ENCODE measurements around the gene ASTN1.

The ASTN1 gene

GRCh38 chr1:176931526-176931925, 233.0 kb downstream of the ASTN1 start:
- TF ChIP-seq, protein P1, sequence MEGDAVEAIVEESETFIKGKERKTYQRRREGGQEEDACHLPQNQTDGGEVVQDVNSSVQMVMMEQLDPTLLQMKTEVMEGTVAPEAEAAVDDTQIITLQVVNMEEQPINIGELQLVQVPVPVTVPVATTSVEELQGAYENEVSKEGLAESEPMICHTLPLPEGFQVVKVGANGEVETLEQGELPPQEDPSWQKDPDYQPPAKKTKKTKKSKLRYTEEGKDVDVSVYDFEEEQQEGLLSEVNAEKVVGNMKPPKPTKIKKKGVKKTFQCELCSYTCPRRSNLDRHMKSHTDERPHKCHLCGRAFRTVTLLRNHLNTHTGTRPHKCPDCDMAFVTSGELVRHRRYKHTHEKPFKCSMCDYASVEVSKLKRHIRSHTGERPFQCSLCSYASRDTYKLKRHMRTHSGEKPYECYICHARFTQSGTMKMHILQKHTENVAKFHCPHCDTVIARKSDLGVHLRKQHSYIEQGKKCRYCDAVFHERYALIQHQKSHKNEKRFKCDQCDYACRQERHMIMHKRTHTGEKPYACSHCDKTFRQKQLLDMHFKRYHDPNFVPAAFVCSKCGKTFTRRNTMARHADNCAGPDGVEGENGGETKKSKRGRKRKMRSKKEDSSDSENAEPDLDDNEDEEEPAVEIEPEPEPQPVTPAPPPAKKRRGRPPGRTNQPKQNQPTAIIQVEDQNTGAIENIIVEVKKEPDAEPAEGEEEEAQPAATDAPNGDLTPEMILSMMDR (IDR thresholded peaks at IDR 0.05; ENCODE audit: low read depth, low read length) = no peak
- no peak overlapping the region for H3K4me3 ChIP-seq (ENCODE audit: low read depth, low read length)
- DNase-seq (ENCODE audit: low read depth, low spot score) = no peak
- in situ Hi-C loops (cut with HindIII; ENCODE audit: low sequenced_read_pairs) = no loop called here

DNA sequence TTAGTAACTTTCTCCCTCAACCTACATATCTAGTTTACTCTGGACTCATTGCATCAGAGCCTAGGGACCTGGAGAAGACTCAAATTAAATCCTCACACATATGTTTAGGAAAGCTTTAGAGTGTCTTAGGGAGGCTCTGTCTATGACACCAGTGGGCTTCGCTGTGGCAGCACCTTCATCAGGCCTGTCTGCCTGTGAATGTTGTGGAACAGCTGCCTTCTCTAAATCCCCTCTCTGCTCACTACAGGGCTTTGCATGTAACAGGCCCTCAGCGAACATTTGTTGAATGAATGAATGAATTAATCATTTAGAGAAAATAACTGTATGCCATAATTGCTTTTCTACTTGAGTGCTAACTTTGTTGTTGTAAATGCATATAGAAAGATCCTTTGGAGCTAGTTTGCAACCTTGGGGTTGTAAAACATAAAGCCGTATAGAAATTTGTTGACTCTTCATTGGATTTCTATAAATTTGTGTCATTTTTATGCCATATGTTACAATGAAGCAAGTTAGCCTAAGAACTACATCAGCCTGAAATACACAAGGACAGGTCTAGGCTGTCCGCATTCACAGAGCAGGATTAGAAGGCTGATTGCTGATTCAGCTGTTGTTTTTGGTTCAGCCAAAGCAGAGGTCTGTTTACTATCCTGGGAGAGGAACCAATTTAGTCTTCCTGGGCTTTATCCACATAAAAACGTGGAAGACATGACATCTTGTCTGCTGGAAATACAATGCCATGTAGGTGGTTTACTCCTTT, 238.0 kb downstream of the ASTN1 start:
- TF ChIP-seq, protein P1 (IDR thresholded peaks at IDR 0.05; ENCODE audit: low read depth, low read length) = no peak
- no peak for DNase-seq (ENCODE audit: low read depth, low spot score)
- no peak overlapping the region for H3K4me3 ChIP-seq (ENCODE audit: low read depth, low read length)
- in situ Hi-C loops (cut with HindIII; ENCODE audit: low sequenced_read_pairs) = no loop called here

DNA sequence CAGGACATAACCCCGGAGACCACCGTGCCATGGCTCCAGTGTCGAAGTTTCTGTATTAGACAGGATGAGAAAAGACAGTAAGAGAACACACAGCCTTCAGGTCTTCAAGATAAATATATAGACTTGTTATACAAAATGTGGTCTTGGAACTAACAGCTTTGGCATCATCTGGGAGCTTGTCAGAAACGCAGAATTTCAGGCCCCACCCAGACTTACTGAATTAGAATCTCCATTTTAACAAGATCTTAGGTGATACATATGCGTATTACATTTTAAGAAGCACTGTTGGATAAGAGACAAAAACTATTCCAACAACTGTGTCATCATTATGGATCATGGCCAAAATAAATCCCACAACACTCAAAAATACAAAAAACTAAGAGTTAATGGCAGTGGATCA, 239.3 kb downstream of the ASTN1 start:
- no peak overlapping the region for H3K4me3 ChIP-seq (ENCODE audit: low read depth, low read length)
- TF ChIP-seq, protein P1 (IDR thresholded peaks at IDR 0.05; ENCODE audit: low read depth, low read length) = no peak
- DNase-seq (ENCODE audit: low read depth, low spot score) = no peak
- in situ Hi-C loops (cut with HindIII; ENCODE audit: low sequenced_read_pairs) = no loop called here

- TF ChIP-seq, protein P1 (IDR thresholded peaks at IDR 0.05; ENCODE audit: low read depth, low read length) = no peak
- in situ Hi-C loops (cut with HindIII; ENCODE audit: low sequenced_read_pairs) = no loop called here
These were observed 241.2 kb downstream of the ASTN1 start for GRCh38 chr1:176923283-176923682.

DNA sequence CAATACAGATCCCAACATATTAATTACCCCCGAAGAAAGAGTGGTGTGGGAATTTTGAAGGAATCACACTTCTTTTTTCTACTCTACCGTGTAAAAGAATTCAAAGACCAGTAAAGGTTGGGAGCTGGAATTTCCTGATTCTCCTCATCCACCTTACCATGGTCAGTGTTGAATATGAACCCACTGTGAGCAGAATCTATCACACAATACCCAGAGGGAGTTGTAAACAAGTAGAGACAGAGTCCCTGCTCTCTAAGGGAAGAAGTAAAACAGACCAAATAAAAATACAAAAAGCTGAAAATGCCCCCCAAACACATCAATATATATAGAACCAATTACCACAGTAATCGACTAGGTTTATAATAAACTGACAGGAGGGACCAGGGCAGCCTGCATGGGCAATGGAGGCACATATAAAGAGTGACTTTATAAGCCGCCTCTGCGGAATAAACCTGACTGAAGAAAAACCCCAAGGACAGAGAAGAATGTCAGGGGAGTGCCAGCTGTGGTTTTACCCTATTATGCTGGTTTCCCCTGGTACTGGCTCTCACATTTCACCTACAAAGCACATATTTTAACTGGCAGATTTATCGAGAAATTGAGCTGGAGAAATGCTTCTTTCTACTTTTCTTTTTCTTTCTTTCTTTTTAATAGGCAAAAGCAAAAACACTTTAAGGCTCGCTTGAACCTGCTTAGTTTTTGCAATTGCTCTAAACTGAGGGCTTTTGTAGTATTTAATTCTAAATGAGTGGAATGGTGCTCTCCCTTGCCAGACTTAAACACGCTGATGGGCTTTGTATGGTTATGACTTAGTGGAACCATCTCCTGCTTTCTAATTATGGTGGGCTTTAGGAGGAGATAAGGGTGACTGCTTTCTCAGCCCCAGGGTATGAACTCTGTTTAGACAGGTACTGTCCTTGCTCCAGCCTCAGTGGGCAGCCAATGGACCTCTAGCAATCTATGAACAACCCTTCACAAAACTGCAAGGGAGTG, 244.8 kb downstream of the ASTN1 start:
- no peak overlapping the region for H3K4me3 ChIP-seq (ENCODE audit: low read depth, low read length)
- in situ Hi-C loops (cut with HindIII; ENCODE audit: low sequenced_read_pairs) = no loop called here
- DNase-seq (ENCODE audit: low read depth, low spot score) = no peak
- TF ChIP-seq, protein P1 (IDR thresholded peaks at IDR 0.05; ENCODE audit: low read depth, low read length) = no peak

More at GRCh38 chr1:176923283-176923682, 241.2 kb downstream of the ASTN1 start:
- DNase-seq (ENCODE audit: low read depth, low spot score) = no peak
- H3K4me3 ChIP-seq (ENCODE audit: low read depth, low read length) = no peak overlapping the region

DNA sequence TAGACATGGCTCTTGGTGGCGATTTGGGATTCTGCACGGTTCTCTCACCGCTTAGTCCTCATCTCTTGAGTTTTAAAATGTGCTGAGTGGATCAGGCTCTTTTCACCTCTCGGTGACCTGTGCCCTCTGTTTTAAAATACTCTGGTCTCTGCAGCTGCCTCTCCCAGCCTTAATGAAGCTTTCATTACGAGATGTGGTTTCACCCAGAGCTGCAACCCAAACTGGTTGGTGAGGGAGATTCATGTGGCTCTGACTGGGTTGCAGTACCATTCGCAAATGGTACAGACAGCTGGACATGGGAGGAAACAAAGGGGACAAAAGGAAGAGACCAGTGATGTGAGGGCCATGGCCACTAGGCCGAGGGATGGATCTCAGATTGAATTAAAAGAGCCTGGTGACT, 258.9 kb downstream of the ASTN1 start:
- no peak for DNase-seq (ENCODE audit: low read depth, low spot score)
- in situ Hi-C loops (cut with HindIII; ENCODE audit: low sequenced_read_pairs) = no loop called here
- TF ChIP-seq, protein P1 (IDR thresholded peaks at IDR 0.05; ENCODE audit: low read depth, low read length) = no peak
- H3K4me3 ChIP-seq (ENCODE audit: low read depth, low read length) = no peak overlapping the region

Measured in astrocyte of the spinal cord (primary cell).